Subcutaneous abdominal adipose tissue (tissue), 5 donors: ENCODE data around the gene COX8C.

Experiments used
- H3K27ac ChIP-seq: one replicate; pipeline ENCODE4 v1.7.0; 2013; ENCODE audit warnings: low read depth, mild to moderate bottlenecking, inconsistent platforms, low read length, moderate library complexity
- H3K27me3 ChIP-seq, 5 donors: one replicate each; pipeline ENCODE4 v1.7.0; 2013; ENCODE audit warnings: low read length in 5 of 5, inconsistent platforms in 1 of 5; ENCODE audit not compliant: control insufficient read depth in 5 of 5, insufficient read depth in 4 of 5
- H3K36me3 ChIP-seq, 5 donors: one replicate each; pipeline ENCODE4 v1.7.0; 2013; ENCODE audit warnings: low read length in 5 of 5; ENCODE audit not compliant: control insufficient read depth in 5 of 5, insufficient read depth in 5 of 5
- H3K4me1 ChIP-seq, 5 donors: one replicate each; pipeline ENCODE4 v1.7.0; 2013; ENCODE audit warnings: low read length in 5 of 5, mild to moderate bottlenecking in 3 of 5, moderate library complexity in 1 of 5; ENCODE audit not compliant: control insufficient read depth in 5 of 5, insufficient read depth in 5 of 5
- H3K4me3 ChIP-seq, 5 donors: one replicate each; pipeline ENCODE4 v1.7.0; 2013; ENCODE audit warnings: low read length in 5 of 5, low read depth in 1 of 5
- H3K9ac ChIP-seq, 5 donors: one replicate each; pipeline ENCODE4 v1.7.0; 2013; ENCODE audit warnings: low read length in 5 of 5, mild to moderate bottlenecking in 4 of 5, moderate library complexity in 3 of 5
- H3K9me3 ChIP-seq, 5 donors: one replicate each; pipeline ENCODE4 v1.7.0; 2013; ENCODE audit warnings: low read length in 5 of 5; ENCODE audit not compliant: control insufficient read depth in 5 of 5
- donor health status: healthy.
- donor health status: healthy.
- donor health status: healthy.
- donor health status: healthy.
- donor health status: healthy.

The COX8C gene

DNA sequence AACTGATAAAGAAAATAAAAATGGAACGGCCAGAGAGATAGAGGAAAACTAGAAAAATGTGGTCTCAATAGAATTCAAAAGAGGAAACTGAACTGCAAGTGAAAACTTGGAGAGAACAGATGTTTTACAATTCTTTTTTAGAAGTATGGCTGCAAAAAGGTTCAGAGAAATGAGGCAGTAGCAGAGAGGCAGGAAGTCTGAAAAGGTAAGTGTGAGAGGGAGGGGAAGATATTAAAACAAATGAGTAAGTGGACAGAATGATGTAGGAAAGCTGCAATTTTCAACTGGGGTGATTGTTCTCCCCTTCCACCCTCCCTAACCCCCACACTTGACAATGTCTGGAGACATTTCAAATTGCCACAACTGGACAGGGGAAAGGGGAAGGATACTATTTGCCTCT lies 27.0 kb upstream of the COX8C start:
- Histone ChIP-seq H3K27me3 (no peaks in the 10 kb centered on the region), H3K36me3 (no peaks in the 10 kb centered on the region), H3K4me3 (no peak overlapping the region), H3K9ac (no peak overlapping the region), H3K27ac (no peak overlapping the region), H3K9me3 (no peaks in the 10 kb centered on the region), H3K4me1 (peaks cover 0 to 24% (median 16%) of the 10 kb centered on the region in 5 donors)

DNA sequence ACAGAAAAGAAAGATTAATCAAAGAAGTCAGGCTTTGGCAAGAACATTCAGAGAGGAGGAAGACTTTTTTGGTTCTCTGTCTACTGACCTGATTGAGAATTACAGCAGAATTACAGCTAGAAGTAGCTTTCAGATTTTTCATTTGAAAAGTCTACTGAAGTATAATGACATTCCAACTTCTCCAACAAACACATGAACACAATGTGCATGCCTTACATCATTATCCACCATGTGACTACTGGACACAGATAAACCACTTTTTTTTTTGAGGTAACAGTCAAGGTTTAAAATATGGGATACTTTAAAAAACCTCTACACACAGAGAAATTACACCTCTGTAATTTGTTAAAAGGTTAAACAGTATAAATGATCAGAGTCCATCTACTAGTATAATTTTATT lies 26.5 kb upstream of the COX8C start:
- no peaks in the 10 kb centered on the region for H3K27me3 ChIP-seq
- no peak overlapping the region for H3K4me3 ChIP-seq
- no peaks in the 10 kb centered on the region for H3K36me3 ChIP-seq
- H3K9ac ChIP-seq = no peak overlapping the region
- no peaks in the 10 kb centered on the region for H3K9me3 ChIP-seq
- H3K4me1 ChIP-seq = peaks cover 0 to 24% (median 16%) of the 10 kb centered on the region in 5 donors
- H3K27ac ChIP-seq = no peak overlapping the region

DNA sequence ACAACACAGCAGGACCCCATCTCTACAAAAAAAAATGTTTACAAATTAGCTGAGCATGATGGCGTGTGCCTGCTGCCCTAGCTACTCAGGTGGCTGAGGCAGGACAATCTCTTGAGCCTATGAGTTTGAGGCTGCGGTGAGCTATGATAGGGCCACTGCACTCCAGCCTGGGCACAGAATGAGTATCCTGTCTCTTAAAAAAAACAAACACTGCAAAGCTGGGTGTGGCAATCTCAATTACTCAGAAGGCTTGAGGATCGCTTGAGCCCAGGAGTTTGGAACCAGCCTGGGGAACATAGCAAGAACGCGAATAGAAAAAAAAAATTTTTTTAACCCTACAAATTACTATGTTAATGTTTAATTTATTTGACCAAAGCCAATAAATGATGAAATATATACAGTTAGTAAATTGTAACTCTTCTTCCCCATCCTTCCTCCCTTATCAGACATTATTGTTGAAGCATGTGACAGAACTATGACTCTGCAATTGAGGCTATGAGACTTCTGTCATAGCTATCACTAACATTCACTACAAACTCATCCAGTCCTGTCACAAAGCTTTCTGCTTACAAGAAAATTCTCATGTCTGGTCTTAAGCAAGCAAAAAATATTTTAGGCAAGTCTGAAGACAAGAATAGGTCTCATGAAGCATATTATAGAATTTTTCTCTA lies 23.9 kb upstream of the COX8C start:
- H3K4me3 ChIP-seq = no peak overlapping the region
- peaks cover 0 to 15% (median 11%) of the 10 kb centered on the region in 5 donors for H3K4me1 ChIP-seq
- no peaks in the 10 kb centered on the region for H3K27me3 ChIP-seq
- H3K9ac ChIP-seq = no peak overlapping the region
- H3K36me3 ChIP-seq = no peaks in the 10 kb centered on the region
- no peak overlapping the region for H3K27ac ChIP-seq
- no peaks in the 10 kb centered on the region for H3K9me3 ChIP-seq

DNA sequence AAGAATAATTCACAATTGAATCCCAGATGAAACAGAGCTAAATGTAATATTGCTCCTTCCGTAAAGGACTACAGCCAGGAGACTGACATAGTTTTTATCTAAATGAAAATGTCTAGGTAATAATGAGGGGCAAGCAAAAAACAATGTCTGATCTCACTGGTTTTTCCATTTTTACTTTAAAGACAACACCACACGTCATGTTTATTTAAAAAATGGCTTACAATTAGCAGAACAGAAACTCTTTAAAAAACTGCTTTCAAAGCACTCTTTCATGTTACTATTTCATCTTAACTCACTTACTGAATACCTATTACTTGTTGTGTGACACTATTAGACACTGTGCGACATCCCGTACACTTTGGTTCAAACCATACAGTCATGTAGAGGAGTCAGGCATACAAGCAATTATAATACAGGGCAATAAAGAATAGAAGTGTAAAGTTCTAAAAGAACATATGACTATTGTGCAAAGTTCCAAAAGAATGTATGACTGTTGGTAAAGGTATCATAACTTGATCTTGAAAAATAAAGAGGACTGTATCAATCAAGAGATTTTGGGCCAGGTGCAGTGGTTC lies 23.3 kb upstream of the COX8C start:
- Histone ChIP-seq H3K9me3 (no peaks in the 10 kb centered on the region), H3K4me1 (peaks cover 0 to 15% (median 6%) of the 10 kb centered on the region in 5 donors), H3K9ac (no peak overlapping the region), H3K36me3 (no peaks in the 10 kb centered on the region), H3K4me3 (no peak overlapping the region), H3K27ac (no peak overlapping the region), H3K27me3 (no peaks in the 10 kb centered on the region)

DNA sequence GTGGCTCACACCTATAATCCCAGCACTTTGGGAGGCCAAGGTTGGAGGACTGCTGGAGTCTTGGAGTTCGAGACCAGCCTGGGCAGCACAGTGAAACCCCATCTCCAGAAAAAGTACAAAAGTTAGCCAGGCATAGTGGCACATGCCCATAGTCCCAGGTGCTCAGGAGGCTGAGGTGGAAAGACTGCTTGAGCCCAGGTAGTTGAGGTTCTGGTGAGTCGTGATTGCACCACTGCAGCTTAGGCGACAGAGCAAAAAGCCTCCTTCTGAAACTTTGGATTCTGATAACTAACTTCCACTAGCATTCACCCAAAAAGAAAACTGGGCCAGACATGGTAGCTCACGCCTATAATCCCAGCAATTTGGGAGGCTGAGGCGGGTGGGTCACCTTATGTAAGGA lies 20.8 kb upstream of the COX8C start:
- Histone ChIP-seq H3K4me1 (peaks cover 0 to 18% (median 14%) of the 10 kb centered on the region in 5 donors), H3K4me3 (no peak overlapping the region), H3K9me3 (no peaks in the 10 kb centered on the region), H3K27me3 (no peaks in the 10 kb centered on the region), H3K27ac (no peak overlapping the region), H3K9ac (no peak overlapping the region), H3K36me3 (no peaks in the 10 kb centered on the region)

DNA sequence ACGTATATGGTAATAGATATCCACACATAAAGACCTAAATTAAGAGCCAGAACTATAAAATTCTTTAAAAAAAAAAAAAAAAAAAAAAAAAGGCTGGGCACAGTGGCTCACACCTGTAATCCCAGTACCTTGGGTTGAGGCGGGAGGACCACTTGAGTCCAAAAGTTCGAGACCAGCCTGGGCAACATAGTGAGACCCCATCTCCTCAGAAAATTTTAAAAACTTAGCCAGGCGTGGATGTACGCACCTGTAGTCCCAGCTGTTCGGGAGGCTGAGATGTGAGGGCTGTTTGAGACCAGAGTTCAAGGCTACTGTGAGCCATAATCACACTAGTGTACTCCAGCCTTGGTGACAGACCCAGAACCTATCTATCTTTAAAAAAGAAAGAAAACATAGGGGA lies 18.4 kb upstream of the COX8C start:
- no peaks in the 10 kb centered on the region for H3K27me3 ChIP-seq
- H3K36me3 ChIP-seq = no peaks in the 10 kb centered on the region
- H3K4me3 ChIP-seq = no peak overlapping the region
- no peak overlapping the region for H3K9ac ChIP-seq
- H3K4me1 ChIP-seq = peaks cover 3 to 30% (median 25%) of the 10 kb centered on the region in 5 donors
- H3K9me3 ChIP-seq = no peaks in the 10 kb centered on the region
- no peak overlapping the region for H3K27ac ChIP-seq

DNA sequence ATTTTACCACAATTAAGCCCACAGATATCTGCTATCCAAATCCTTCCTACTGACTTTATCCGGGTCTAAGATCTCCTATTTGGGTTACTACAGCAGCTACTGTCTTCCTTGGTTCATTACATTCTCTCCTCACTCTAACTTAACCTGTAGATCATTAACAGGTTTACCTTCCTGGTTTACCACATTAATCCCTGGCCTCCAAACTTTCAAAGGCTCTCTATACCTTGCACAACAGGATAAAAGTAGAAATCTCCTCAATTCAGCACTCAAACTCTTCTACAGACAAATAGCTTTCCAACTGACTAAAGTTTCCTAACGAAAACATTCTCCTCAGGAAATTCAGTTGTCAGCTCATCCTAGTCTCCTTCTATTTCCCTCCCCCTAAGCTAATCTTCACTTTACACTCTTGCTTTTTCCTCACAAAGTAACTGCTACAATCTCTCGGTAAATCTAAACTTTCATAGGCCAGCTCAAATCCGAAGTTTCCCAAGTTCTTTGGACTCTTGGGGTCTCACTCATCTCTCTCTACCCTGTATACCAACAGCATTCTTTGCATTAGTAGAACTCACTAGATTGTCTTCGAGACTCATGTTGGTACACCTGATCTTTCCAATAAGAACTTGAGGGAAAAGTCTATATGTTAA lies 16.9 kb upstream of the COX8C start:
- H3K27me3 ChIP-seq = no peaks in the 10 kb centered on the region
- no peaks in the 10 kb centered on the region for H3K36me3 ChIP-seq
- H3K9me3 ChIP-seq = no peaks in the 10 kb centered on the region
- H3K4me3 ChIP-seq = no peak overlapping the region
- no peak overlapping the region for H3K9ac ChIP-seq
- H3K27ac ChIP-seq = no peak overlapping the region
- peaks cover 3 to 38% (median 31%) of the 10 kb centered on the region in 5 donors for H3K4me1 ChIP-seq

DNA sequence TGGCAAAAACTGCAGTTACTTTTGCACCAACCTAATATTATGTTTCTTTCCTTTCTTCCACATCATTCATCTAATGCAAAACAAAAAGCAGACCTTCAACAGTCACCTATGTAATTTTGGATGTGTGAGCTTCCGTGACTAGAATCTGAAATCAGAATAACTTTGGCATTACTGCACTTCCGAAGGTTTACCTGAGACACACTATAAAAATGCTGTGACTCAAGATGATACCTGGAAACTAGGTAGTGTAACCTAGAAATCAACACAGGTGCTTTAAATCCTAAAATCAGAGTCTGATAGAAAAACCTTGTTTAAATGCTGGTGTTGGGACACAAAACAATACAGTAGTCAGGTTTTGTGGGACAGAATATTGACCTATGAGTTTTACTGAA lies 16.4 kb upstream of the COX8C start:
- no peaks in the 10 kb centered on the region for H3K9me3 ChIP-seq
- no peak overlapping the region for H3K4me3 ChIP-seq
- peak overlapping the region in 1 of 5 donors; percentile 53 for H3K9ac ChIP-seq
- H3K27me3 ChIP-seq = no peaks in the 10 kb centered on the region
- no peaks in the 10 kb centered on the region for H3K36me3 ChIP-seq
- peak overlapping the region; percentile 95 for H3K27ac ChIP-seq
- H3K4me1 ChIP-seq = peaks cover 3 to 38% (median 31%) of the 10 kb centered on the region in 5 donors

DNA sequence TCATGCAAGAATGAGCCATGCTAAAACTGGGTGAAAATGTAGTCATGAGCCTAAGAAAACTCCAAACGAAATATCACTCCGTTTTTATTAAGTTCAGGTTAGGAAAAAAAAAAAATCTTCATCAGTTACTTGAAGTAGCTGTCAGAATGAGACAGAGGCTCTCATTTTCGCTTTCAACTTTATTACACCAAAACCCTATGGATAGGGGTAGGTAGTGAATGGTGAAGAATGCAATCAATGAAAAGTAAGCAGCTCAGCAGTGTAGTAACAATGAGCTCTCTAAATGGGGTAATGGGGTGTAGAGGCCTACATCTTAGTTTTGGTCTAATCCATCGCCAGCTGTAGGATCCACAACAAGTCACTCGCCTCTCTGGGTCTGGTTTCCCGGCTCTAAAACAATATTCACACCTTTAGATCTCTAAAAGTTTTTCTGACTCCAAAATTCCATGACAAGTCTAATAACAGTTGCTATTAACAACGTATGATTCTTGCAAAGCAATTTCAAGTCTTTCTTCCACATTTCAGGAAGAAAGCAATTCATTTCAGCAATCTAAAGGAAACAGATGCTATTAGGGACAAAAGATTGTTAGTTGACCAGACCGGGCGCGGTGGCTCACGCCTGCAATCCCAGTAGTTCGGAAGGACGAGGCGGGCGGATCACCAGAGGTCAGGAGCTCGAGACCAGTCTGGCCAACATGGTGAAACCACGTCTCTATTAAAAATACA lies 15.8 kb upstream of the COX8C start:
- H3K27ac ChIP-seq = peak overlapping the region; percentile 95
- H3K36me3 ChIP-seq = no peaks in the 10 kb centered on the region
- H3K27me3 ChIP-seq = no peaks in the 10 kb centered on the region
- peak overlapping the region in 2 of 5 donors; percentile 53 to 89 for H3K9ac ChIP-seq
- no peaks in the 10 kb centered on the region for H3K9me3 ChIP-seq
- peaks cover 3 to 38% (median 31%) of the 10 kb centered on the region in 5 donors for H3K4me1 ChIP-seq
- H3K4me3 ChIP-seq = peak overlapping the region in 3 of 5 donors; percentile 83 to 92 (median 84)
